WERI-Rb-1 (cell line): ENCODE measurements around the gene SERPINA6.
A peak's percentile ranks its signal among the peaks of the same experiment; 100 is the strongest.
"Not testable (repeated sequence)": the region's sequence is repeated elsewhere in the genome, so short reads cannot be mapped to it uniquely, and the experiment has no call there.

Source experiments
- DNase-seq: peaks from one replicate; pipeline ENCODE4 v3.0.0-alpha.2; 2020
- H3K27ac ChIP-seq: fragments of 250-450 bp; sonication (Bioruptor Pico); 2 replicates; pipeline ENCODE4 v1.5.1; 2020; ENCODE audit warnings: mild to moderate bottlenecking, moderate library complexity
- H3K27me3 ChIP-seq: fragments of 250-450 bp; sonication (Bioruptor Pico); 2 replicates; pipeline ENCODE4 v1.5.1; 2021; ENCODE audit warnings: mild to moderate bottlenecking, low read depth, moderate library complexity; ENCODE audit not compliant: insufficient read depth, severe bottlenecking
- H3K36me3 ChIP-seq: fragments of 250-450 bp; sonication (Bioruptor Pico); 2 replicates; pipeline ENCODE4 v1.5.1; 2020; ENCODE audit warnings: mild to moderate bottlenecking, moderate library complexity
- H3K4me3 ChIP-seq: 2 replicates; pipeline ENCODE4 v1.5.1; 2011; ENCODE audit warnings: low read depth, mild to moderate bottlenecking, control low read depth, low read length
- H3K9me3 ChIP-seq: fragments of 250-450 bp; sonication (Bioruptor Pico); 2 replicates; pipeline ENCODE4 v1.5.1; 2021; ENCODE audit warnings: mild to moderate bottlenecking, moderate library complexity; ENCODE audit not compliant: severe bottlenecking
- CTCF ChIP-seq: IDR thresholded peaks from 2 replicates; pipeline ENCODE4 v1.5.1; 2011; ENCODE audit warnings: low read depth, mild to moderate bottlenecking, control low read depth, inconsistent platforms, low read length

Gene SERPINA6

GRCh38 chr14:94356379-94357056, 33.4 kb upstream of the SERPINA6 start:
- Histone ChIP-seq H3K27ac (no peak overlapping the region), H3K9me3 (no peaks in the 10 kb centered on the region), H3K4me3 (no peak overlapping the region), H3K27me3 (peaks cover 6% of the 10 kb centered on the region), H3K36me3 (no peaks in the 10 kb centered on the region)
- DNase-seq, result no peak
- TF ChIP-seq CTCF, result no peak

GRCh38 chr14:94355191-94355794, 32.2 kb upstream of the SERPINA6 start:
- Histone ChIP-seq H3K4me3 (no peak overlapping the region), H3K9me3 (no peaks in the 10 kb centered on the region), H3K36me3 (no peaks in the 10 kb centered on the region), H3K27ac (no peak overlapping the region), H3K27me3 (peaks cover 6% of the 10 kb centered on the region)
- peak; percentile 45 for DNase-seq
- peak; percentile 58 for TF ChIP-seq CTCF

- no peak overlapping the region for H3K27ac ChIP-seq
- H3K27me3 ChIP-seq, result peaks cover 6% of the 10 kb centered on the region
- no peaks in the 10 kb centered on the region for H3K36me3 ChIP-seq
- TF ChIP-seq CTCF, result no peak
- H3K4me3 ChIP-seq, result no peak overlapping the region
- no peak for DNase-seq
- H3K9me3 ChIP-seq, result no peaks in the 10 kb centered on the region
Measured at GRCh38 chr14:94354638-94355185, 31.6 kb upstream of the SERPINA6 start.

- not testable (repeated sequence) for H3K4me3 ChIP-seq, H3K36me3 ChIP-seq, H3K27ac ChIP-seq, H3K9me3 ChIP-seq, H3K27me3 ChIP-seq, DNase-seq
Measured at GRCh38 chr14:94354190-94354589, 31.1 kb upstream of the SERPINA6 start.

GRCh38 chr14:94349276-94349675, 26.1 kb upstream of the SERPINA6 start:
- Histone ChIP-seq H3K27ac (no peak overlapping the region), H3K27me3 (no peaks in the 10 kb centered on the region), H3K9me3 (no peaks in the 10 kb centered on the region), H3K4me3 (no peak overlapping the region), H3K36me3 (no peaks in the 10 kb centered on the region)
- no peak for TF ChIP-seq CTCF
- no peak for DNase-seq

- Histone ChIP-seq H3K27ac (no peak overlapping the region), H3K36me3 (no peaks in the 10 kb centered on the region), H3K4me3 (no peak overlapping the region), H3K9me3 (no peaks in the 10 kb centered on the region), H3K27me3 (peaks cover 2% of the 10 kb centered on the region)
- no peak for TF ChIP-seq CTCF
- DNase-seq, result no peak
Measured at GRCh38 chr14:94348836-94349235, 25.7 kb upstream of the SERPINA6 start.
